ENCODE data around the gene DTNB.
"Not testable (repeated sequence)": the region's sequence is repeated elsewhere in the genome, so short reads cannot be mapped to it uniquely, and the experiment has no call there.

DTNB gene

GRCh38 chr2:25411753-25412152 is 261.6 kb downstream of the DTNB start:
- no peak for FAIRE-seq

DNA sequence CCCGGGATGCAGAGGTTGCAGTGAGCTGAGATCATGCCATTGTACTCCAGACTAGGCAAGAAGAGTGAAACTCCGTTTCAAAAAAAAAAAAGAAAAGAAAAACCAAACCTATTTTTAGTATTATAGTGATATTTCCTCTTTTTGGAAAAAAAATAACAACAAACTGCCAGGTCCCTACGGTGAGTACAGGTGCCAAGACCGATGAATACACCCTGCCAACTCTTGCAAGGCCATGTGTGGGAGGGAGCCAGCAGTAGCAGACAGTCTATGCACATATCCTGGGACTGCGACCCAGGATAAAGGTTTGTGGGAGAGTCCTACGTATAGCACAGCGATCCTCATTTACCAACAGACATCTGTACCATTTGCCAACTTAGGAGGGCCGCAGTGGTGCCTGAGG is 262.1 kb downstream of the DTNB start:
- no peak for FAIRE-seq

DNA sequence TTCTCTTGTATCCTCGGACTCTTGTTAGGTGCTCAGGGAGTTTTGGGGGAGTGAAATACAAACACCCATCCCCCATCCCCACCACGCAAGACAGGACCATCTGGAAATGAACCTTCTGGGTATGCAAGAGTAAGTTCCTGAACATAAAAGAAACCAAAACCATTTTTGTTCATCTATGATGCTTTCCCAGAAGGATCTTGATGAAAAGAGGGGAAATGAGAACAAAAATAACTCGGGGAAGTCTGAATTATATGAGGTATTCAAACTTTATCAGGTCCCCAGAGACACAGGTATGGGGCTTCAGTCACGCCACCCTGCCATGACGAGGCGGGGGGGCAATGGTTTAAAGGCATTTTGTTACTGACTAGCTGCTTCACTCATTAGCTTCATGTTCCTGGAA is 263.0 kb downstream of the DTNB start:
- no peak for FAIRE-seq

GRCh38 chr2:25409468-25409867 is 263.9 kb downstream of the DTNB start:
- no peak for FAIRE-seq

DNA sequence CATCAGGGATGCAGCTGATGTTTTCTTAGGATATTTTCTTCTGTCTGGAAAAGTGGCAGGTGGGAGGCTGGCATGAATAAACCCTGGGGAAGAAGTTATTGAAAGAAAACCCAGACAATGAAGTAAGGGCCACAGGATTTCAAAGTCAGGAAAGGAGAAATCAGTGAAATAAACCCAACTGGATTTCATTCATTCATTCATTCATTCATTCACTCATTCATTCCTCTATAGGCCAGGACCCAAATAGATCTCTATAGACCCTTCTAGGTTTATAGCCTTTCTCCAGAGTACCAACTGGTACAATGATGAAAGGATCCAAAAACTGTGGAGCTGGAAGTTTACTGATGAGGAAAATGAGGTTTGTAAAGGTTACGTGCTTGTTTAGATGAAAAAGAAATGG is 264.3 kb downstream of the DTNB start:
- no peak for FAIRE-seq

DNA sequence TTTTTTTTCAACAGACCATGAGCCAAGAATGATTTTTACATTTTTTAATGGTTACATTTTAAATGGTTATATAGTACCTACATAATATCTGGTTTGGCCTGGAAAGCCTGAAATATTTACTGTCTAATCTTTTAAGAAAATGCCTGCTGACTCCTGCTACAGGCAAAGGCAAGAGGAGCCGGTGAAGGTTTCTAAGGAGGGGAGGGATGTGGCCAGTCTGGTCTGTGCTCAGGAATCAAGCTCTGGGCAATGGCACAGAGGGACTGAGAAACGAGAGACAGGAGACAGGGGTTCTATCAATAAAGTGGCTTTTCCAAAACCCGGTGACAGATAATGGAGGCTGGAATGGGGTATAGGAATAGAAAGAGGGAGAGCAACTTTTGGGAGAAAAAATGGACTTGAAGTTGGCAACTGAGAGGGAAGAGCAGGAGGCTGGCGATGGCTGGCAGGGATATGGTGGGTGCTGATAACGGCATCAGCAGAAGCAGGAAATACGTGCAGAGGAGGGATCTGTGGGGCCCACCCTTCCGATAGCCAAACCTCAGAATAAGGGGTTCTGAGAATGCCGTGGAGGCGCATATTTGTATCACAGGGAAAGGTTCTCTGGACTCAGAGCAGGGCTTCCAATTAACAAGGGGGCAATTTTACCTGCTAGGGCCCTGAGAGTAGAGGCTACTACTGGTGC is 267.6 kb downstream of the DTNB start:
- FAIRE-seq, result no peak

GRCh38 chr2:25403120-25403760 is 270.1 kb downstream of the DTNB start:
- FAIRE-seq, result not testable (repeated sequence)

- FAIRE-seq, result no peak
Measured at GRCh38 chr2:25402477-25402876, 270.9 kb downstream of the DTNB start.

DNA sequence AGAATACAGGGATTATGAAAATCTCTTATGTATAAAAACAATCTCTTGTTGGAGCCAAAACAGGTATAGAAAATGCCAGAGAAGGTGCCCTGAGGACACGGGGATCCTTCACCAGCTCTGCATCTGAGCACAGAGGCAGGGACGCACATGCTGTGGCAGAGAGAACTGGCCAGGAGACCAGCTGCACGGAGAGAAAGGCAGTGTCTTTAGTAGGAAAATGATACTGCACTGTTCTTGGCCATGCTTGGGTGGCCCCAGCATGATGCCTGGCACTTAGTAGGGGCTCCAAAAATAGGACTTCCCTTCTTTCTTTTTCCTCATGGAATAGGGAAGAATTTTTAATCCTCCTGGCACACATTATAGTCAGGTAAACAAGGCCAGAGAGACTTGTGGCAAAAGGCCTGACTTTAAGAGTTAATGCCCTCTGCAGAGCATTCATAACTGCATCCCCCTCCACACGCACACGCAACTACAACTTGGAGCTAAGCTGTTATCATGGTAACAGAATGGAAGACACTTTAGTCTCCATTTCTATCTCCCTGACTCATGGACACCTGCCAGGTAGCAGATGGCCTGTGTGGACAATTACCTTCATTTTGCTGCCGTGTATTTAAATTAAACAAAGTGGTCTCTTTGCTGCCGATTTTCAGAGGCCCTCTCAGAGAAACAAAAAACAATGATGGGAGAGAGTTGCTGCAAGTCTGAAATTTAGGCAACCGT is 271.9 kb downstream of the DTNB start:
- no peak for FAIRE-seq

DNA sequence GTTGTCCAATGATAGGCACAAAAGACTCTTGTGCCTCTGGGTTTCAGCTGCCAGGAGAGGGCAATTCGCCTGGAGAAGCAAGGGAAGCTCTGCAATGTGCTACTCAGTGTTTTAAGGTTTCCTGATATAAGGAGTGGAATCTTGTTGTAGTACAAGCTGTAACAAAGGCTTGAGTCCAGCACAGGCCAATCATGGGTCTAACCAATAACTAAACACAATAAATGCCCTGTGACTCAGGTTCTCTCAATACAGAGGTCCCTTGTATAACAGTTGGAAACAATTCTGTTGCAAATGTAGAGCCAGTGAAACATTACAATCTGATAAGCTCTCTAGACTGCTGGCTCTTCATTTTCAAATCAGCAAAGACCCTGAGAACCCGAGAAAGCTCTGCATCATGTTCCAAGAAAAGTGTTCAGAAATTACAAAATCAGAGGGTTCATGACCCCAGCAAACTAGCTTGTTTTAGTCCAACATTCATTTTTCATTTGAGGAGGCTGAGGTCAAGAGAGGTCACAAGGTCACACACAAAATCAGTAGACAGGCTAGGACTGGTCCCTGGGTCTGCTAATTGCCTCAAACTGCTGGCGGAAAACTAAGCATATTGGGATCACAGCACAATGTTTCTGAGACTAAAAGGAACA is 272.7 kb downstream of the DTNB start:
- no peak for FAIRE-seq

DNA sequence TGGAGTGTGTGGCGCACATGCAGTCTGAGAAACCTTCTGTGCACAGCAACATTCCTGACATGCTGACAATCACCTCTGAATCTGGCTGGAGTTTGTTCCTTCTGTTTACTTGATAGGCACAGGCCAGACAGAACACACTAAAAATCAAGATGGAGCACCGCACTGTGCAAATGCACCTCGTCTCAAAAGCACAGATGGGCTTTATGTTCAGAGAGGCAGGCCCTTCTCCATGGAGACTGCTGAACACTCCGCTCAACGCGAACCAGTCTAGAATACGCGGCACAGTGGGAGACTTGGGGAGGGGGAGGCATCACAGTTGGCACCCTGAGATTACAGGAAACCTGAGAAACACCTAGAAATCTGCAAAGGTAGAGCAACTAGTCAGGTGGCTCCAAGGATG is 273.2 kb downstream of the DTNB start:
- no peak for FAIRE-seq

DNA sequence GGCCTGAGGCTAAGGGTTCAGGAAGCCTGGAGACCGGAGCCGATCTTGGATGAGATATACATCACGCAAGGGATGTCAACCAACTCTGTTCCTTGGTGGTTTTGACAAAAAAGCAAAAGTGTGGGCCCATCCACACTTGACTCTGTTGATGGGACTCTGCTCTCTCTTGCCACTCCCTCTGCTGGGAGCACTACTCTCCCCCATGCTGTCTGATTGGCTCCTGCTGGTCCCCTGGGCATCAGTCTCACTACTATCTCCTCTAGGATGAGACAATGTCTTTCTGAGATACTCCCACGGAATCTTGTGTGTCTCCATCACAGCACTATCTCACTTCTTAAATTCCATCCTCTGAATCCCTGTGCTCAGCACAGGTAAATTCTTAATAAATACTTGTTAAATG is 274.8 kb downstream of the DTNB start:
- FAIRE-seq, result no peak

DNA sequence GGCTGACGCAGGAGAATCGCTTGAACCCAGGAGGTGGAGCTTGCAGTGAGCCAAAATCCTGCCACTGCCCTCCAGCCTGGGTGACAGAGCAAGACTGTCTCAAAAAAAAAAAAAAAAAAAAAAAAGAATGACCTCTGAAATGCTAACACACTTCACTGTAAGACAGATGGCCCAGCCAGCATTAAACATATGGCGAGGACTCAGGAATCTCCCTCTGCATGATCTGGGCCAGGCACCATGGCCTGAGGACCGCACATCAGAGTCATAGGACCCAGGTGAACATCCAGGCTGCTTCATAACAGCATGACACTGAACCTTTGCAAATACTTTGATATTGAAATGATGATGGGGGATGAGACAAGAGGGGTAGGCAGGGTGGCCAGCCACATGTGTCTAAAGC is 275.6 kb downstream of the DTNB start:
- no peak for FAIRE-seq

- no peak for FAIRE-seq
Measured at GRCh38 chr2:25389161-25389560, 284.2 kb downstream of the DTNB start.

GRCh38 chr2:25388491-25388890 is 284.9 kb downstream of the DTNB start:
- no peak for FAIRE-seq

DNA sequence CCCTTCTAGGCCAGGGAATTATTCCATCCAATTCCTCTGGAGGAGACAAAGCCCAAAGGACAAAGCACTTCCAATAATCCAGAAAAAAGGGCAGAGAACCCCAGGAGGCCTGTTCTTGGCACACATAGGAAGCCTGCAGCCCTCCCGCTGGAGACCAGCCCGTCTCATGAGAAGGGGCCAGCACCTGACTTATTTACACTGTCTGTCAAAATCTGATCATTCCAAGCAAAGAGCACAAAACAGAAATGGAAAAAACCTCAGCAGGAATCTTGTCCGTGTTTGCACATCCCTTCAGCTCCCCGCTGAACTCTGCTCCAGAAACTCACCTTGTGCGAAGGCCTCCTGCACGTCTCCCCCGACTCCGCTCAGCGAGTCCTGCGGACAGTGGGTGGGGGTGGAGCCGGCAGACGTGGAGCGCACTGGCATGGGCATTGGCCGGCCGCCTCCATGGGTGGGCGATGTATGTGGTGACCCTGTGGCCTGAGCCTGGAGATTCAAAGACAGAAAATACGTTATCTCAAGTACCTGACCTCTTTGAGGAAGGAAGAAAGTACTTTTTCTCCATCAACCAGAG is 285.4 kb downstream of the DTNB start:
- no peak for FAIRE-seq

DNA sequence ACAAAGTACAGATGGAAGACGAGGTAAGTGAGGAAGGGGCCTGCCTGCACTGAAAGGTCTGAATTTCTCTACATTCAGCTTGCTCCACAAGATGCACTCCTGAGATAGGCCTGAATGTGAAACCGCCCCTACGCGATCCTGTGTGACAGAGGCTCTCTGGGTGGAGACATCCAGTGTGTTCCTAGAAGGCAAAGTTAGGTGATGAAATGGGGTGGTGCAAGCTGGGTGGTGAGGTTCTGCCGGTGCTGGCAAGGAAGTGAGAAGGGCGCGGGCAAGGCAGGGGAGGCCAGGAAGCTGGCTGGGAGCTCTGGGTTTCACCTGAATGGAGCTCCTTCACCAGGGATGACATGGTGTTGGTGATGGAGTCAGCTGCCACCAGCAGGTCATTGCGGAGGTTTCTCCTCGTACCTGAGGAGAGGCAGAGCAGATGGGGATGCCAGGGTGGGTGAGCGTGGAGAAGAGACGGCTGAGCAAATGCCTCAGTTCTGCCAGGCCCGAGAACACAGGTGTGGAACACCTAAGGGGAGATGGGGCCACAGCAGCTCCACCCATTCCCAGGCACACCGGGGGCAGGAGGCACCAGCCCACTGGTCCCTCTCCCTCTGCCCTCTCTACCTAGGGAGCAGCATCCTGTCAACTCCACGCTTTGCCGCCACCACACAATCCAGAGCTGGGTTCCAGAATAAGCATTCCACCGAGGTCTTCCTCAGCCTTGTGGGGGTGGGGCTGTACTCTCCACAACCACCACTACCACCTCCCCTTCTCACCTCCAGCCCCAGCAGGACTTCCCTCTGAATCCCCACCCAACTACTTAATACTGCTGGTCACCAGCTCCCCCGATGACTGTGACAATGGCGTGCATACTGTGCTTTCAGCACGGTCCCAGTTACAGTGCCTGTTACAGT is 286.2 kb downstream of the DTNB start:
- FAIRE-seq, result no peak

DNA sequence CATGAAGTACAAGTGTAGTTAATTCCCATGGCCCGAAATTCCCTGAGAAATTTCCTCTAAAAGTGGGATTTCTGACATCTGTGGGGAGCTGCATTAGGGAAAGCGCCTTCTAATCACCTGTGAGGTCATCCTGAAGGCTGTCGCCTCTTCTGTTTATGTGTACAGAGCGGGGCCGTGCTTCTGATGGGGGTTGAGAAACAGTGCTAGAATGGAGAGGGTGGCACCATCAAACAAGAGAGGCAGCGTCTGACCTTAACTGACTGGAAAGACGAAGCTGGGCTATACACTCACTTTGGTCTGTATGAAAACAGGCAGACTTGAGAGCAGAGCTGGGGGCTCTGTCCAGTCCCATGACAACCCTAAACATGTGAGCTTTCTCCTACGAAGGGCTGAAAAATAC is 287.5 kb downstream of the DTNB start:
- no peak for FAIRE-seq

GRCh38 chr2:25383806-25384205 is 289.6 kb downstream of the DTNB start:
- no peak for FAIRE-seq

GRCh38 chr2:25381502-25381901 is 291.9 kb downstream of the DTNB start:
- no peak for FAIRE-seq

- no peak for FAIRE-seq
Measured at GRCh38 chr2:25380586-25381375, 292.6 kb downstream of the DTNB start.

Data from G401.6 (cell line).